Head of caudate nucleus (tissue), 42 donors: ENCODE results near the gene MTHFD2.
"Not testable (repeated sequence)": the region's sequence is repeated elsewhere in the genome, so short reads cannot be mapped to it uniquely, and the experiment has no call there.

Experiments used
- DNase-seq, 42 donors: peaks; one replicate each; pipeline versions ENCODE4 v3.0.0 to v3.0.0-alpha.2; 2020 to 2021; ENCODE audit warnings: mixed read lengths in 7 of 42
- intact Hi-C: fragments of 100-400 bp; cut with DNase I; formaldehyde crosslinking; loops from one replicate; pipeline ENCODE4 v1.15.0; 2022

MTHFD2 gene

GRCh38 chr2:74223941-74224770, 25.7 kb downstream of the MTHFD2 start:
- no peak for DNase-seq
- intact Hi-C loops = no loop called here

- intact Hi-C loops = no loop called here
- DNase-seq = no peak
Observed at GRCh38 chr2:74225698-74226459, 27.5 kb downstream of the MTHFD2 start.

- no peak for DNase-seq
- intact Hi-C loops = no loop called here
Observed at GRCh38 chr2:74226648-74227213, 28.3 kb downstream of the MTHFD2 start.

DNA sequence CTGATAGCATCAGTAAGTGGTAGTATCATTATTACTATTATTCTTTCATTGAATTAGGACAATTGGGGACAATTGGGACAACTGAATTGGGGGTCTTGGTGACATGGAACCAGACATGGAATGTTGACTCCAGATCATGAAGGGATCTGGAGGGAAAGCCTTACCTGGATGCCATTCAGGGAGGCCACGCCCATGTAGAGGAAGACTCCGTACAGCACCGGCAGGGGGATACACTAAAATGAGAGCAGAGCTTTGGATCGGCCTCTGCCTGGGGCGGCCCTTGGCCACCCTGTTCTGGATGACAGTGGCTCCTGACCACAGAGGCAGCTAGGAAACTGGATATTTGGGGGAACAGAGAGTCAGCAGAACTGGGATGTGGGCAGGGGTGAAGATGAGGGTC, 29.2 kb downstream of the MTHFD2 start:
- DNase-seq = no peak
- intact Hi-C loops = no loop called here

- intact Hi-C loops = no loop called here
- no peak for DNase-seq
Observed at GRCh38 chr2:74228772-74229171, 30.4 kb downstream of the MTHFD2 start.

- DNase-seq, intact Hi-C loops: not testable (repeated sequence)
Observed at GRCh38 chr2:74229865-74230264, 31.4 kb downstream of the MTHFD2 start.

DNA sequence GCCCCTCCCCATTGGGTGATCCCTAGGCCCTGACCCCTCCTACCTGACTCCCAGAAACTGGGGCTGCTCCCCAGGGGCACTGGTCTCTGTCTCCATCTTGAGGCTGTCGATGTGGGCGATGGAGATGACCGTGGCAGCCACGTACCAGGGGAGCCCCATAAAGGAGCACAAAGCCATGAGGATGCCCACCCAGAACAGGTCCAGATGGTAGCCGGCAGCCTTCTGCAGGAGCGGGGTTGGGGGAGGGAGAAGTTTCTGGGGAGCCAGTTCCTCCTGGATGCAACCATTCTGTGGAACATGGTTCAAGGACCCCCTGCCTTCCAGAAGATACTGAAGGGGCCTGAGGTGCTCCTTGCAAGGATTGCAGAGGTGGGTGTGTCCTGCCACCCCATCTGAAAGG, 34.0 kb downstream of the MTHFD2 start:
- intact Hi-C loops = no loop called here
- DNase-seq = peak in 1 of 42 donors; percentile 13

GRCh38 chr2:74233648-74234047, 35.2 kb downstream of the MTHFD2 start:
- intact Hi-C loops = no loop called here
- DNase-seq = peak in 1 of 42 donors; percentile 26

DNA sequence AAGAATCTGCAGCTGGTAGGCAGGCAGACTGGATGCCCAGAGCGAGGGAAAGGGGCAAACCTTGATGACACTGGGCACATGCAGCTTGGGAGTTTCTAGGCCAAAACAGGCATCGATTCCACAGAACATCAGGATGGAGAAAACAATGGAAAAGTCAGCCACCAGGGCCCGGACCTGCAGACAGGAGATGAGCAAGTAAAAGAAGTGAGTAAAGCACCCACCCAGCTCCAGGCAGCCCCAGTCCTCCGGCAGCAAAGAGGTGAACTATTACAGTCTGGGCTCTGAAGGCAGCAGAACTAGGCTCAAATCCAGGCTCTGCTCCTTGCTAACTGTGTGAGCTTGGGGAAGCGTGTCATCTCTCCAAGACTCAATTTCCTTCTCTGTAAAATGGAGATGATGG, 36.6 kb downstream of the MTHFD2 start:
- intact Hi-C loops = no loop called here
- DNase-seq = peak in 1 of 42 donors; percentile 8

GRCh38 chr2:74238879-74239278, 40.5 kb downstream of the MTHFD2 start:
- intact Hi-C loops = no loop called here
- DNase-seq = no peak

DNA sequence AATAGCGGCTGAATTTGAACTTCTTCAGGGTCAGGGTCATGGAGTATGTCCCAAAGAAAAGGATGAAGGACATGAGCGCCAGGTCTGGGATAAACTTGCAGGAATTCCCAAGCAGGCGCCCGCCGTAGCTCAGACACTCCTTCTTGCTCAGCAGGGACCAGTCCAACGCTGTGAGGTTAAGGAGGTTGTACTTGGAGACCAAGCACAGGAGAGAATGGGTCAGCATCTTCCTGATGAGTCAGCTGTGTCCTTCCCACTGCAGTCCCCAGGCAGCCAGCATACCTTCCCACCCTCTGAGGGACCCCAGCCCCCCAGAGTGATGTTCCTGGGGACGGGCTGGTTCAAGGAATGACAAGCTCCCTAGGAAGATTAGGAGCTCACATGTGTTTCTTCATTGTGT, 40.9 kb downstream of the MTHFD2 start:
- intact Hi-C loops = no loop called here
- DNase-seq = no peak

DNA sequence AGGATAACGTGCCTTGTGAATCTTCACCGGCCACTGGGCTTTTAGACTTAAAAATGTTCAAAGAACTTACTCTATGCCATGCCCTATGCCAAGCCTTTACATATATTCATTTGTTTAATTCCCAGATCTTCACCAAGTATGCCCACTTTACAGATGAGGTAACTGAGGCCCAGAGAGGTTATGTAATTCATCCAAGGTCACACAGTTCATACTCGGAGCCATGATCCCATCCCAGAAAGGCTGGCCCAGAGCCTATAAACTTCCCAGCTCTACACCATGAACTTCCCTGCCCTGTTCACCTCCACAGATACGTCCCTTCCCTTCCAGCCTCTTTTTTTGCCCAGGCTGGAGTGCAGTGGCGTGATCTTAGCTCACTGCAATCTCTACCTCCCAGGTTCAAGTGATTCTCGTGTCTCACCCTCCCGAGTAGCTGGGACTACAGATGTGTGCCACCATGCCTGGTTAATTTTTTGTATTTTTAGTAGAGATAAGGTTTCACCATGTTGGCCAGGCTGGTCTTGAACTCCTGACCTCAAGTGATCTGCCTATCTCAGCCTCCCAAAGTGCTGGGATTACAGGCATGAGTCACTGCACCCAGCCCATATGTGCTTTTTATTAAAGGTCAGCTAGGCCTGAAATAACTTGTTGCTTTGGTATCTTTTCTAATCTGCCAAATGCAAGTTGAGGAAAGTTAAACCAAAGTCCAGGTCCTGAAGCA, 44.1 kb downstream of the MTHFD2 start:
- DNase-seq = no peak
- intact Hi-C loops = no loop called here

DNA sequence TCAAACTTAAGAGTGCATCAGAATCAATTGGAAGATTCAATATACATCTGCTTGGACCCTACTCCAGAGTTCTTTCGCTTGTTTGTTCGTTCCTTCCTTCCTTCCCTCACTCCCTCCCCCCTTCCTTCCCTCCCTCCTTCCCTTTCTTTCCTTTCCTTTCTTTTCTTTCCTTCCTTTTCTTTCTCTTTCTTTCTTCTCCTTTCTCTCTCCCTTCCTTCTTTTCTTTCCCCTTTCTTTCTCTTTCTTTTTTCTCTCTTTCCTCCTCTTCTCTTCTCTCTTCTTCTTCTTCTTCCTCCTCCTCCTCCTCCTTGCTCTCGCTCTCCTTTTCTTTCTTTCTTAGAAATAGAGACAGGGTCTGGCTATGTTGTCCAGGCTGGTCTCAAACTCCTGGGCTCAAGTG, 45.9 kb downstream of the MTHFD2 start:
- DNase-seq = no peak
- intact Hi-C loops = no loop called here

DNA sequence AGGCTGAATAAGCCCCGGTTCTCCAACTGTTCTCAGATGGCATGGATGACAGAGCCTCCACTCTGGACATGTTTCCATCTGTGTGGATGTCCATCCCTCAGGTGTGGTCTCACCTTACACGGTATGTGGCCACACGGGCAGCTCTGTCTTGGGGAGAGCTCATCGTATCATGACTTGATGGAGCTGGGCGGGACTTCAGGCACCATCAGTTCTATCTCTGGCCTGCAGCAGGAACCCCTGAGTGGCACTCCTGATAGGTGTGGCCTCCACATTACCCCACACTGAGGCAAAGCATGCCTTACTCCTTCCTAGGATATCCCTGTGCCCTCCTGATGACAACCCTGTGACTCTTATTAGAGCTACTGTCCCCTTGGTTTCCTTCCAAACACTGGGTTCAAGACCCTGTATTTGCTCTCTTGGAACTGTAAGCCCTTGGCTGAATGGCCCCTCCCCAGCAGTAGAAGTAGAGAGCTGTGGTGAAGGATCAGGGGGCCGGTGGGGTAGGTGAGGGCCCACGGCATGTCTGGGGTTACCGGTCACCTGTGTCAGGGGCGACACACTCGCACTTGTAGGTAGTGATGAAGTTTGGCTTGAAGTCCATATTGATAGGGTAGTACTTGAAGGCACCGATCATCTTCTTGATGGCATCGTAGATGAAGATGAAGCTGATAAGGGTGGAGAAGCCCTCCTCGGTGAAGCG, 48.2 kb downstream of the MTHFD2 start:
- intact Hi-C loops = no loop called here

DNA sequence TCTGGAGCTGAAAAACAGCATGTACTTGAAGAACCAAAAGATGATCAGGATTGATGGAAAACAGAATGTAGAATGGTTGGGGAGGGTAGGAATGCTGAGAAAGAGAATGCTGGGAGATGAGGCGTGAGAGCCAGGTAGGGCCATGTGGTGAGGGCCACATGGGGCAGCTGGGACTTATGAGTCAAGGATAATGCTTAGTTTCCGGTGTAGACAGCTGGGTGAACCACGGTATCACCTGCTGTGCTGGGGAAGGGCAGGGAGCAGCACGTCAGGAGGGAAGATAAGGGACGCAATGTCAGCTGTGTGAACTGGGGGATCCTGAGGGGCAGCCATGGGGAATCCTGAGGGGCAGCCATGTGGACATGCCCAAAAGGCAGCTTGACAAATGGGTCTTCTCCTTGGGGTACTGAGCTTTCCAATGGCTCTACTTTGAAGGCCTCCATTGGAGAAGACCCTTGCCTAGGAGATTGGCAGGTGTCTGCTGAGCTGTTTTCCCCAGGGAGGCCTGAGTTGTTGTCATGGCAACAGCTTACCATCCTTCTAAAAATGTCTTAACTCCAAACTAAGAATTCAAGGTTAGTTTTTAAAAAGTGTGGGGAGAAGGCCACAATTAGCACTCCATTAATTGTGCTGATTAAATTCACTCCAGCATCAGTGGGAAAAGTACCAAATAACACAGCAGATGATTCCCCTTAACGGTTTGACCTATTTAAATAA, 51.1 kb downstream of the MTHFD2 start:
- DNase-seq = no peak
- intact Hi-C loops = no loop called here

More for the DNA sequence above, 48.2 kb downstream of the MTHFD2 start:
- DNase-seq = no peak

GRCh38 chr2:74250189-74250631, 51.8 kb downstream of the MTHFD2 start:
- intact Hi-C loops = no loop called here
- peak in 41 of 42 donors; percentile 6 to 80 (median 44) for DNase-seq

- no peak for DNase-seq
- intact Hi-C loops = no loop called here
Observed at GRCh38 chr2:74252036-74252435, 53.6 kb downstream of the MTHFD2 start.

GRCh38 chr2:74252862-74253261, 54.4 kb downstream of the MTHFD2 start:
- DNase-seq = no peak
- intact Hi-C loops = no loop called here
